Mesenchymal stem cell (in vitro differentiated cells and primary cell): ENCODE results near the gene DOCK11. TPM values are rescaled to one million over a fixed set of nuclear protein-coding genes. Genes with fewer than 3 reads are reported as not detected.
"Not testable (repeated sequence)": the region's sequence is repeated elsewhere in the genome, so short reads cannot be mapped to it uniquely, and the experiment has no call there.

Experiments
- DNase-seq: peaks from one replicate; pipeline ENCODE4 v3.0.0-alpha.2; 2013
- H2AFZ ChIP-seq: one replicate; pipeline ENCODE4 v1.6.1; 2013; ENCODE audit warnings: low read depth, mild to moderate bottlenecking, control low read depth, inconsistent platforms, low read length, moderate library complexity
- H2AK5ac ChIP-seq: 2 replicates; pipeline ENCODE4 v1.6.1; 2013; ENCODE audit warnings: low read length, moderate library complexity, mild to moderate bottlenecking, inconsistent platforms; ENCODE audit not compliant: severe bottlenecking
- H2BK120ac ChIP-seq: one replicate; pipeline ENCODE4 v1.6.1; 2013; ENCODE audit warnings: low read depth, mild to moderate bottlenecking, inconsistent platforms, low read length, moderate library complexity
- H2BK12ac ChIP-seq, 2 experiments: one replicate each; pipeline ENCODE4 v1.6.1; 2013; ENCODE audit warnings: inconsistent platforms in 2 of 2, low read length in 2 of 2, mild to moderate bottlenecking in 2 of 2, moderate library complexity in 2 of 2, control low read depth in 1 of 2
- H2BK15ac ChIP-seq: one replicate; pipeline ENCODE4 v1.6.1; 2013; ENCODE audit warnings: mild to moderate bottlenecking, low read depth, inconsistent platforms; ENCODE audit not compliant: poor library complexity, severe bottlenecking
- H2BK5ac ChIP-seq: 2 replicates; pipeline ENCODE4 v1.6.1; 2013; ENCODE audit warnings: low read depth, mild to moderate bottlenecking, low read length, control low read depth, inconsistent platforms; ENCODE audit not compliant: poor library complexity, severe bottlenecking
- H3K14ac ChIP-seq, 2 experiments: one replicate each; pipeline ENCODE4 v1.6.1; 2013; ENCODE audit warnings: inconsistent platforms in 2 of 2, low read length in 2 of 2, control low read depth in 1 of 2, mild to moderate bottlenecking in 1 of 2, moderate library complexity in 1 of 2
- H3K18ac ChIP-seq, 2 experiments: one replicate each; pipeline ENCODE4 v1.6.1; 2013; ENCODE audit warnings: inconsistent platforms in 2 of 2, low read length in 2 of 2, control low read depth in 1 of 2, low read depth in 1 of 2, mild to moderate bottlenecking in 1 of 2
- H3K23ac ChIP-seq, 2 experiments: one replicate each; pipeline ENCODE4 v1.6.1; 2013; ENCODE audit warnings: inconsistent platforms in 2 of 2, low read length in 2 of 2, mild to moderate bottlenecking in 2 of 2, moderate library complexity in 2 of 2, control low read depth in 1 of 2
- H3K27ac ChIP-seq: 2 replicates; pipeline ENCODE4 v1.5.1; 2013; ENCODE audit warnings: mild to moderate bottlenecking, moderate library complexity, low read length, control low read depth, inconsistent platforms; ENCODE audit not compliant: poor library complexity, severe bottlenecking
- H3K27me3 ChIP-seq, 2 experiments: 2 replicates each; pipeline versions ENCODE4 v1.6.1 to v1.7.0; 2013; ENCODE audit warnings: low read length in 2 of 2, mild to moderate bottlenecking in 2 of 2, moderate library complexity in 2 of 2, control low read depth in 1 of 2, inconsistent platforms in 1 of 2; ENCODE audit not compliant: control insufficient read depth in 1 of 2, insufficient read depth in 1 of 2
- H3K36me3 ChIP-seq, 2 experiments: 2 replicates each; pipeline versions ENCODE4 v1.6.1 to v1.7.0; 2013; ENCODE audit warnings: low read length in 2 of 2, control low read depth in 1 of 2, inconsistent platforms in 1 of 2, low read depth in 1 of 2, mild to moderate bottlenecking in 1 of 2; ENCODE audit not compliant: insufficient read depth in 2 of 2, control insufficient read depth in 1 of 2
- H3K4ac ChIP-seq, 2 experiments: one replicate each; pipeline ENCODE4 v1.6.1; 2013; ENCODE audit warnings: inconsistent platforms in 2 of 2, low read length in 2 of 2, mild to moderate bottlenecking in 2 of 2, moderate library complexity in 2 of 2, control low read depth in 1 of 2, low read depth in 1 of 2
- H3K4me1 ChIP-seq: 2 replicates; pipeline ENCODE4 v1.6.1; 2013; ENCODE audit warnings: low read depth, low read length, control low read depth; ENCODE audit not compliant: control insufficient read depth, insufficient read depth
- H3K4me2 ChIP-seq: 2 replicates; pipeline ENCODE4 v1.6.1; 2013; ENCODE audit warnings: low read length, mild to moderate bottlenecking, inconsistent platforms; ENCODE audit not compliant: poor library complexity, severe bottlenecking
- H3K4me3 ChIP-seq, 2 experiments: 2 replicates each; pipeline versions ENCODE4 v1.5.1 to v1.7.0; 2013; ENCODE audit warnings: low read length in 2 of 2, mild to moderate bottlenecking in 2 of 2, control low read depth in 1 of 2, low read depth in 1 of 2; ENCODE audit not compliant: insufficient read depth in 1 of 2
- H3K79me1 ChIP-seq: replicated peaks from 2 replicates; pipeline ENCODE4 v1.6.1; 2013; ENCODE audit warnings: mild to moderate bottlenecking, control low read depth, low read length, inconsistent platforms; ENCODE audit not compliant: poor library complexity, severe bottlenecking
- H3K9ac ChIP-seq: 2 replicates; pipeline ENCODE4 v1.7.0; 2013; ENCODE audit warnings: mild to moderate bottlenecking, low read length, moderate library complexity
- H3K9me3 ChIP-seq: 2 replicates; pipeline ENCODE4 v1.7.0; 2013; ENCODE audit warnings: mild to moderate bottlenecking, low read length; ENCODE audit not compliant: control insufficient read depth
- H4K8ac ChIP-seq: one replicate; pipeline ENCODE4 v1.6.1; 2013; ENCODE audit warnings: inconsistent platforms, mild to moderate bottlenecking, low read length, moderate library complexity
- H4K91ac ChIP-seq: one replicate; pipeline ENCODE4 v1.6.1; 2013; ENCODE audit warnings: mild to moderate bottlenecking, low read length, inconsistent platforms
- WGBS: methylation state at CpG from one replicate; pipeline ENCODE4 v1.1.7; 2013; ENCODE audit warnings: mixed read lengths; 5-methylcytosine and 5-hydroxymethylcytosine counted together
- small RNA-seq: library from polyadenylated mRNA; stranded (forward); fragments of <200 nt; extraction: miRNeasy Mini kit (QIAGEN cat#:217004); gene quantifications from one replicate; pipeline ENCODE3, GENCODE V24; 2013; ENCODE audit warnings: low read depth

DOCK11 gene

DNA sequence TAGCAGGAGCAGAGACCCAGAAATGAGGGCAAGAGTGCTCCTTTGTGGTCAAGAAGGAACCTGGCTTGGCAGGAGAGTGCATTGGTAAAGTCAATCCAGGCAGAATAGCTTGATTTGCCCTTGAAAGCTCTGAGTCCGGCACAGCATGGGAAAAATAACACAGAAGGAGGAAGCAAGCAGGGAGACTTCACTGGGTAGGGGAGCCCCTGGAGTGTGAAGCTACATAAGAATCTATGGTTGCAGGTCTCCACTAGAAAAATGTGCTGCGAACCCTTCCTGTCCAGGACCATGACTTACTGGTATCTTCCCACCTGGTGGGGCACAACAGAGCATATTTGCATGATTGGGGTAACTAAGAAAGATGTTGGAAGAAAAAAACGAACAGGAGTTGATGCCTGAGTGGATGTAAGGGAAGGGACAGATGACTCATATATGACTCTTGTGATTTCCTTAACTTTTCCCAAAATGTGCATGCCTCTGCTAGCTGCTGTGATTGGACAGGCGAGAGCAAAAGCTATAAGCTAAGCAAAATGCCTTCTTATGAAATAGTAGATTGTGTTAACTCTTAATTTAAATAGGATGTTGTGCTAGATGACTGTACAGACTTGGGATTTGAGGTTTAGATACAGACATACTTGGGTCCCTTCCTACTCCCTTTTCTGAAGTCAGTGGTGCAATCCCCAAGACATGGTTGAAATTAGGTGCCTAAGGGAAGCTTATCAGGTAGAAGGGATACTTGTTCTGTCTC, 235.1 kb downstream of the DOCK11 start:
- Histone ChIP-seq H3K9ac (peak overlapping the region; percentile 45), H3K27ac (peak overlapping the region; percentile 56), H3K79me1 (no peaks in the 10 kb centered on the region), H2BK5ac (no peak overlapping the region), H3K4me2 (peak overlapping the region; percentile 39), H2BK120ac (no peak overlapping the region), H4K8ac (no peak overlapping the region), H4K91ac (no peak overlapping the region), H3K36me3 (no peaks in the 10 kb centered on the region), H2BK15ac (no peak overlapping the region), H2AK5ac (no peak overlapping the region), H3K9me3 (no peaks in the 10 kb centered on the region), H3K4me3 (peak overlapping the region in 1 of 2 experiments; percentile 50), H3K4ac (peak overlapping the region in 1 of 2 experiments; percentile 41), H3K23ac (no peak overlapping the region), H2AFZ (no peak overlapping the region), H3K4me1 (peaks cover 8% of the 10 kb centered on the region), H3K14ac (no peak overlapping the region), H3K27me3 (no peaks in the 10 kb centered on the region), H2BK12ac (no peak overlapping the region), H3K18ac (peak overlapping the region in 1 of 2 experiments; percentile 12)
- DNase-seq, result peak; percentile 60
- 29% methylated on average over 3 of the region's 4 CpGs for WGBS

DNA sequence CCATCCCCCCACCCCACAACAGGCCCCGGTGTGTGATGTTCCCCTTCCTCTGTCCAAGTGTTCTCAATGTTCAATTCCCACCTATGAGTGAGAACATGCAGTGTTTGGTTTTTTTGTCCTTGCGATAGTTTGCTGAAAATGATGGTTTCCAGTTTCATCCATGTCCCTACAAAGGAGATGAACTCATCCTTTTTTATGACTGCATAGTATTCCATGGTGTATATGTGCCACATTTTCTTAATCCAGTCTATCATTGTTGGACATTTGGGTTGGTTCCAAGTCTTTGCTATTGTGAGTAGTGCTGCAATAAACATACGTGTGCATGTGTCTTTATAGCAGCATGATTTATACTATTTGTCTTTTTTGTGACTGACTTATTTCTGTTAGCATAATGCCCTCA, 236.9 kb downstream of the DOCK11 start:
- H3K9me3 ChIP-seq, H3K27me3 ChIP-seq, H3K9ac ChIP-seq, H3K4me3 ChIP-seq, H3K4ac ChIP-seq, H2BK12ac ChIP-seq, DNase-seq, H3K27ac ChIP-seq, H2BK120ac ChIP-seq, H3K23ac ChIP-seq, H3K79me1 ChIP-seq, H3K36me3 ChIP-seq, H4K8ac ChIP-seq, H2BK5ac ChIP-seq, H2AK5ac ChIP-seq, H3K4me2 ChIP-seq, H3K18ac ChIP-seq, H3K14ac ChIP-seq, H2BK15ac ChIP-seq, H4K91ac ChIP-seq, H3K4me1 ChIP-seq, H2AFZ ChIP-seq: not testable (repeated sequence)
- WGBS, result no CpG with 5 or more reads among the region's 3 CpGs

DNA sequence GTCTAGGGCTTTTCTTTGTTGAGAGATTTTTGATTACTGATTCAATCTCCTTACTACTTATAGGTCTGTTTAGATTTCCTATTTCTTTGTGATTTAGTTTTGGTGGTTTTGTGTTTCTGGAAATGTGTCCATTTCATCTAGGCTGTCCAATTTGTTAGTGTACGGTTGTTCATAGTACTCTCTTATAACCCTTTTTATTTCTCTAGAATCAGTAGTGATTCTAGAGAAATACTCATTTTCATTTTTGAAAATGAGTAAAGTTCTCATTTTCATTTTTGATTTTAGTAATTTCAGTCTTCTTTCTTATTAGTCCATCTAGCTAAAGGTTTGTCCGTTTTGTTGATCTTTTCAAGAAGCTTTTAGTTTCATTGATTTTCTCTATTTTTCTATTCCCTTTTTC, 239.3 kb downstream of the DOCK11 start:
- Histone ChIP-seq H3K18ac (no peak overlapping the region), H3K23ac (no peak overlapping the region), H3K36me3 (no peaks in the 10 kb centered on the region), H3K4me3 (no peak overlapping the region), H2AK5ac (no peak overlapping the region), H3K9me3 (no peaks in the 10 kb centered on the region), H3K4ac (no peak overlapping the region), H2AFZ (no peak overlapping the region), H3K14ac (no peak overlapping the region), H3K27ac (no peak overlapping the region), H4K8ac (no peak overlapping the region), H2BK15ac (no peak overlapping the region), H2BK12ac (no peak overlapping the region), H3K9ac (no peak overlapping the region), H3K79me1 (no peaks in the 10 kb centered on the region), H3K27me3 (no peaks in the 10 kb centered on the region), H4K91ac (no peak overlapping the region), H3K4me2 (no peak overlapping the region), H2BK120ac (no peak overlapping the region), H2BK5ac (no peak overlapping the region), H3K4me1 (peaks cover 3% of the 10 kb centered on the region)
- no peak for DNase-seq
- WGBS, result no CpG with 5 or more reads among the region's 2 CpGs

Small RNA genes within 50 kb of the gene (small RNA-seq; reads per million reads assigned to genes)
- gene RF00019, result not detected
